ENCODE results near the gene SMAD3.

The SMAD3 gene

DNA sequence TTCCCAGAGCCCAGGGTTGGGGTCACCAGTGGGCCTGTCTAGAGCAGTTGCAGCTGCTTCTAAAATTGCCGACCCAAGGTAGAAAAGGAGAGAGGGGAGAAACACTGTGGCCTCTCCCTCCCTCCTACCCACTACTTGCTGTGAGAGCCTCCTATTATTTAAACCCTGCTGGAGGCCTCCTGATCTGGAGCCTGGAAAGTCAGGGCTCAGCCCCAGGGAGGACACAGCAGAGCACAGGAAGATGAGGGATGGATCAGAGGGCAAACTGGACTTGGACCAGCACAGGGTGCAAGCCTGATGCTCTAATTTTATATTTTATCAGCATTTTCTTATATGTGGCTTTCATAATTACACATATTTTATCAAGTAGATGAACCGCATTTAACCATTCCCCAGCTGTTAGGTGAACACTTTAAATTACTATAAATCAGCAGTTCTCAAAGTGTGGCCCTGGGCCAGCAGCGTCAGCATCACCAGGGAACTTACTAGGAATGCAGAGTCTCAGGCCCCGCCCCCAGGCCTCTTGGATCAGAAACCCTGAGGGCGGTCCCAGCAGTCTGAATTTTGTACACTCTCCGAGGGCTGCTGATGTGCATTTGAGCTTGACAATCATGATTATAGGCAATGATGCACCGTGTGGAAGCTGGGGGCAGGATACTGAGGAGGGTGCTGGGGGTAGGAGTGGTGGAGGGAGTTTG, 26.7 kb downstream of the SMAD3 start:
- in situ Hi-C loops (cut with MboI; ENCODE audit: low pct_unique_long_range_greater_than_20kb, low sequenced_read_pairs, unreplicated experiment) = loop anchor here (10.0 kb wide), 1 partner anchor 83 kb away; no protein-coding TSS in a partner anchor
- DNase-seq (ENCODE audit: low spot score) = no peak
- TF ChIP-seq, protein P1, sequence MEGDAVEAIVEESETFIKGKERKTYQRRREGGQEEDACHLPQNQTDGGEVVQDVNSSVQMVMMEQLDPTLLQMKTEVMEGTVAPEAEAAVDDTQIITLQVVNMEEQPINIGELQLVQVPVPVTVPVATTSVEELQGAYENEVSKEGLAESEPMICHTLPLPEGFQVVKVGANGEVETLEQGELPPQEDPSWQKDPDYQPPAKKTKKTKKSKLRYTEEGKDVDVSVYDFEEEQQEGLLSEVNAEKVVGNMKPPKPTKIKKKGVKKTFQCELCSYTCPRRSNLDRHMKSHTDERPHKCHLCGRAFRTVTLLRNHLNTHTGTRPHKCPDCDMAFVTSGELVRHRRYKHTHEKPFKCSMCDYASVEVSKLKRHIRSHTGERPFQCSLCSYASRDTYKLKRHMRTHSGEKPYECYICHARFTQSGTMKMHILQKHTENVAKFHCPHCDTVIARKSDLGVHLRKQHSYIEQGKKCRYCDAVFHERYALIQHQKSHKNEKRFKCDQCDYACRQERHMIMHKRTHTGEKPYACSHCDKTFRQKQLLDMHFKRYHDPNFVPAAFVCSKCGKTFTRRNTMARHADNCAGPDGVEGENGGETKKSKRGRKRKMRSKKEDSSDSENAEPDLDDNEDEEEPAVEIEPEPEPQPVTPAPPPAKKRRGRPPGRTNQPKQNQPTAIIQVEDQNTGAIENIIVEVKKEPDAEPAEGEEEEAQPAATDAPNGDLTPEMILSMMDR (IDR thresholded peaks at IDR 0.05; ENCODE audit: extremely low read depth, insufficient read depth, missing control alignments) = no peak

DNA sequence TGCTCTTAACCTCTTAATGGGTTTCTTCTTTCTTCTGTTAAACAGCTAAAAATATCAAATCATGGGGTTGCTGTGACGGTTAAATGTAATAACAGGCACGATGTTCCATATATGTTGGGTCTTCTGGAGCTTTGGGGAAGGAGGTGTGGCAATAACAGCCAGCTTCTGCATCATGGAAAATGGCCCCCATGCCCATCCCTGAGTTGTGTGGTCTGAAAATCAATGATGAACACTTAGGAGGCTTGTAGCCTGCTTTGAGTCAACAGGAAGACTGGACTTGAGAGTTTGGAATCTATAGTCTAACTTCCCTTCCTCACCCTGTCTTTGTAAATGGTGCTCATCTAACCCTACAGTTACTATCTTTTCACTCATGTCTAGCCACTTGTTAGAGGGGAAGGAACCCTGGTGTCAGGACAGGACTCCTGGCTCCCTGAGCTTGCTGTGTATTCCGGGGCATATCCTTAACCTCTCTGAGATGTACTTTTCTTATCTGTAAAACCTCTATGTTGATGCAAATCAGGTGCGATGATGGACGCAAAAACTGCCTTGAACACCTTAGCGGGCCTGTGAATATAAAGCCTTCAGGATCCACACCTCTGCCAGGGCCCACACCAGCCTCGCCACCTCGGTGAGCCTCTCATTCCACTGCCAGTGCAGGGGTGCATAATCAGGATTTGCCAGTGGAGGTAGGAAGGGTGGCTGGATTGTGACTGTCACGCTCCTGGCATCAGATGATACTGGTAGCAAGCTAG, 27.5 kb downstream of the SMAD3 start:
- in situ Hi-C loops (cut with MboI; ENCODE audit: low pct_unique_long_range_greater_than_20kb, low sequenced_read_pairs, unreplicated experiment) = loop anchor here (10.0 kb wide), 1 partner anchor 82 kb away; no protein-coding TSS in a partner anchor
- DNase-seq (ENCODE audit: low spot score) = no peak
- TF ChIP-seq, protein P1 (IDR thresholded peaks at IDR 0.05; ENCODE audit: extremely low read depth, insufficient read depth, missing control alignments) = no peak

DNA sequence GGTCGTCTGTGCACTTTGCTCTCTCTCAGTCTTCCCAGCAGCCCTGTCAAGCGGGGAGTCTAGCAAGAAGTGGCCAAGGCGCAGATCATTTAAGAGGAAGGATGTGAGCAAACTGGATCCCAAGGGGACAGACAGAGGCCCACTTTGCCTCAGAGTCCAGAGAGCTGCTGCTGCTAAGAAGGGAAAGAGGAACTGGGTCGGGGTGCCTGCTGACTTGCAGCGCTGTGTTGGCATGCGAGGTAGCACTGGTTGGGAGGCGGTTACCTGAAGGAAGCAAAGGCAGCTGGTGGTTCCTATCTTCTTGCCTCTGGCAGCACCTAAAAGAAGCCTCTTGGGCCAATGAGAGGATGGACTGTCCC, 28.1 kb downstream of the SMAD3 start:
- in situ Hi-C loops (cut with MboI; ENCODE audit: low pct_unique_long_range_greater_than_20kb, low sequenced_read_pairs, unreplicated experiment) = loop anchor here (10.0 kb wide), 1 partner anchor 81 kb away; no protein-coding TSS in a partner anchor
- no peak for DNase-seq (ENCODE audit: low spot score)

DNA sequence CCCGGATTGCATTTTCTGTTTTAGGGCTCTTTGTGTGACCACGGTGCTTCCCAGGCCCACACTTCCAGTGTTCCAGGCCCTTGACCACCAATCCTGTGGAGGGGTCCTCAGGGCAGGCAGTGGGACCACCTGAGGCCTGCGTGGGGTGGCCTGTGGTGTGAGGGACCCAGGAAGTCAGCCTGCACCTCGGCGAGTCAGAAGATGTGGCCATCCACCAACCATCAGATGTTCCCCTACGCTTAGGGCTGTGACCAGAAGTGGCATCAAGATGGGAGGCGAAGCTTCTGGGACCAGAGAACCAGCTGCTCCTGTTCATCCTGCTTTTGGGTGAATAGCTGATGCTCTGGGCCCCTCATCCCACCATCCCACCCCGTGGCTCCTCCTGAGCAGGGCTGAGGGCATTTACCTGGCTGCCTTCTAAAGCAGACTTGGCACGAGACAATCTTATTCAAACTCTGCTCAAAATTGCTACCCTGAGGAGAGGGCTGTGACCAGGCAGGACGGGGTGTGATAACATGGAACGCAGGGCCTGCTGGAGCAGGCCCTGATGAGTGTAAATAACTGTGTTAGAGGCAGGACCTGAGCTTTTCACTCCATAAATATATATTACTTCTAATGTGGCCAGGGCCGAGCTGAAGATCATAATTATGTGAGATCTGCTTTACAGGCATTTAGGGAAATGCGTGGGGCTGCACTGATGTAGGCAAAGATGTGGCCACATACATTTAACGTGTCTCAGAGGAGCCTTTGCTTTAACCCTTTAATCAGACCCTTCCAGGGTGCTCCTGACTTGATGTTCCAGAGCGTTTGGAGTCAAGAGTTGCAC, 28.8 kb downstream of the SMAD3 start:
- in situ Hi-C loops (cut with MboI; ENCODE audit: low pct_unique_long_range_greater_than_20kb, low sequenced_read_pairs, unreplicated experiment) = loop anchor here (10.0 kb wide), 1 partner anchor 81 kb away; no protein-coding TSS in a partner anchor
- DNase-seq (ENCODE audit: low spot score) = no peak
- TF ChIP-seq, protein P1 (IDR thresholded peaks at IDR 0.05; ENCODE audit: extremely low read depth, insufficient read depth, missing control alignments) = no peak

More for the DNA sequence above, 28.1 kb downstream of the SMAD3 start:
- TF ChIP-seq, protein P1 (IDR thresholded peaks at IDR 0.05; ENCODE audit: extremely low read depth, insufficient read depth, missing control alignments) = no peak

DNA sequence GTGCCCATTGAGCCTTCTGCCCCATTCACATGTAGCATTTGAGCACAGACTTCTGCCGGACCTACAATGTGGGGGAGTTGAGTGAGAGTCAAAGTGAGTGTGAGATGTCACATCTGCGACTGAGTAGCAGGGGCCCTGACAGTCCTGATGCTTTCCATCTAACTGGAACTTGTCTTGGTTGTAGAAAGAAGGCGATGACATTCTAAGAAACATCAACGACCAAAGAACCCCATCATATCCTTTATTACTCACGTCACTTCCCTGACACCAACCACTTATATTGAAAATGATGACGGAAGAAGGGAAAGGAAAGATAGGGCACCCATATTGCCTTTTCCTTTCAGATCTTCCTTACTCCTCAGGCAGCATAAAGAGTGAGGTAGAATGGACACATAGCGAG, 30.5 kb downstream of the SMAD3 start:
- in situ Hi-C loops (cut with MboI; ENCODE audit: low pct_unique_long_range_greater_than_20kb, low sequenced_read_pairs, unreplicated experiment) = loop anchor here (10.0 kb wide), 1 partner anchor 79 kb away; no protein-coding TSS in a partner anchor
- TF ChIP-seq, protein P1 (IDR thresholded peaks at IDR 0.05; ENCODE audit: extremely low read depth, insufficient read depth, missing control alignments) = no peak
- no peak for DNase-seq (ENCODE audit: low spot score)
